DND-41 (cell line): Measurements from ENCODE around the gene SPARC.

Experiments used
- ATAC-seq: fragments of 200-7000 bp; cut with Tn5 transposase; 3 replicates; pipeline ENCODE4 v1.9.1; 2021; ENCODE audit warnings: low read depth; ENCODE audit not compliant: insufficient read depth
- DNase-seq: peaks from one replicate; pipeline ENCODE4 v3.0.0-alpha.2; 2020
- H2AFZ ChIP-seq: 2 replicates; pipeline ENCODE4 v1.6.0; 2012; ENCODE audit warnings: low read depth, low read length
- H3K27ac ChIP-seq: 2 replicates; pipeline ENCODE4 v1.5.1; 2012; ENCODE audit warnings: low read length, inconsistent platforms
- H3K27me3 ChIP-seq: fragments of 200-600 bp; sonication (generic); 2 replicates; pipeline ENCODE4 v1.6.0; 2012; ENCODE audit warnings: low read length, mild to moderate bottlenecking, inconsistent platforms; ENCODE audit not compliant: insufficient read depth, poor library complexity
- H3K36me3 ChIP-seq: 2 replicates; pipeline ENCODE4 v1.5.1; 2012; ENCODE audit warnings: low read length, inconsistent platforms; ENCODE audit not compliant: insufficient read depth
- H3K4me1 ChIP-seq: 2 replicates; pipeline ENCODE4 v1.5.1; 2012; ENCODE audit warnings: mild to moderate bottlenecking, low read length; ENCODE audit not compliant: insufficient read depth
- H3K4me2 ChIP-seq: 2 replicates; pipeline ENCODE4 v1.6.0; 2012; ENCODE audit warnings: mild to moderate bottlenecking, moderate library complexity, low read length, inconsistent platforms; ENCODE audit not compliant: insufficient read depth
- H3K4me3 ChIP-seq, 2 experiments: fragments of 200-600 bp in 1 of 2; shearing (Covaris generic) in 1 of 2; 2 replicates each; pipeline ENCODE4 v1.5.1; 2012 to 2016; ENCODE audit warnings: inconsistent platforms in 2 of 2, low read length in 2 of 2, mild to moderate bottlenecking in 2 of 2, low read depth in 1 of 2, moderate library complexity in 1 of 2
- H3K79me2 ChIP-seq: 2 replicates; pipeline ENCODE4 v1.6.0; 2012; ENCODE audit warnings: low read length, inconsistent platforms; ENCODE audit not compliant: insufficient read depth
- H3K9ac ChIP-seq: 2 replicates; pipeline ENCODE4 v1.6.0; 2012; ENCODE audit warnings: low read depth, mild to moderate bottlenecking, inconsistent platforms, low read length, moderate library complexity
- H3K9me3 ChIP-seq: 2 replicates; pipeline ENCODE4 v1.5.1; 2012; ENCODE audit warnings: low read length, moderate library complexity, mild to moderate bottlenecking, inconsistent platforms; ENCODE audit not compliant: insufficient read depth, severe bottlenecking
- H4K20me1 ChIP-seq: 2 replicates; pipeline ENCODE4 v1.6.0; 2012; ENCODE audit warnings: low read length; ENCODE audit not compliant: insufficient read depth
- CTCF ChIP-seq: IDR thresholded peaks from 2 replicates; pipeline ENCODE4 v1.5.1; 2012; ENCODE audit warnings: borderline replicate concordance, low read length, moderate library complexity, mild to moderate bottlenecking; ENCODE audit not compliant: poor library complexity, severe bottlenecking; ENCODE audit errors: extremely low read depth
- EZH2 ChIP-seq: IDR thresholded peaks from 3 replicates; pipeline ENCODE4 v1.6.1; 2012; ENCODE audit warnings: borderline replicate concordance, low read depth, mild to moderate bottlenecking, moderate library complexity, low read length, inconsistent platforms; ENCODE audit not compliant: severe bottlenecking

SPARC gene

GRCh38 chr5:151619812-151620460 lies 66.8 kb downstream of the SPARC start:
- no peak for DNase-seq
- H3K9ac ChIP-seq, result no peak overlapping the region

GRCh38 chr5:151618907-151619306 lies 67.8 kb downstream of the SPARC start:
- no peaks in the 10 kb centered on the region for H3K79me2 ChIP-seq
- H3K9me3 ChIP-seq, result no peaks in the 10 kb centered on the region
- no peaks in the 10 kb centered on the region for H4K20me1 ChIP-seq
- H3K27ac ChIP-seq, result no peak overlapping the region
- H3K4me1 ChIP-seq, result no peaks in the 10 kb centered on the region
- H3K36me3 ChIP-seq, result no peaks in the 10 kb centered on the region
- H3K4me3 ChIP-seq, result no peak overlapping the region
- no peak for ATAC-seq
- no peak overlapping the region for H3K4me2 ChIP-seq
- no peak overlapping the region for H2AFZ ChIP-seq
- no peak overlapping the region for H3K9ac ChIP-seq
- peaks cover 34% of the 10 kb centered on the region for H3K27me3 ChIP-seq
- DNase-seq, result no peak
- TF ChIP-seq CTCF, result no peak
- no peak for TF ChIP-seq EZH2

More at GRCh38 chr5:151619812-151620460, 66.8 kb downstream of the SPARC start:
- H3K36me3 ChIP-seq, result no peaks in the 10 kb centered on the region
- TF ChIP-seq CTCF, result no peak
- no peak for TF ChIP-seq EZH2
- H3K27me3 ChIP-seq, result peaks cover 39% of the 10 kb centered on the region
- no peak overlapping the region for H2AFZ ChIP-seq
- no peaks in the 10 kb centered on the region for H3K9me3 ChIP-seq
- ATAC-seq, result no peak
- H3K4me1 ChIP-seq, result no peaks in the 10 kb centered on the region
- no peaks in the 10 kb centered on the region for H4K20me1 ChIP-seq
- no peak overlapping the region for H3K27ac ChIP-seq
- H3K4me3 ChIP-seq, result no peak overlapping the region
- no peaks in the 10 kb centered on the region for H3K79me2 ChIP-seq
- no peak overlapping the region for H3K4me2 ChIP-seq

- Histone ChIP-seq H3K4me3 (no peak overlapping the region), H3K79me2 (no peaks in the 10 kb centered on the region), H3K27me3 (peaks cover 37% of the 10 kb centered on the region), H3K36me3 (no peaks in the 10 kb centered on the region), H4K20me1 (no peaks in the 10 kb centered on the region), H3K4me1 (no peaks in the 10 kb centered on the region), H3K27ac (no peak overlapping the region), H3K9ac (no peak overlapping the region), H3K4me2 (no peak overlapping the region), H2AFZ (no peak overlapping the region), H3K9me3 (no peaks in the 10 kb centered on the region)
- ATAC-seq (no peak), DNase-seq (no peak)
- no peak for TF ChIP-seq EZH2
- no peak for TF ChIP-seq CTCF
Observed at GRCh38 chr5:151617841-151618710, 68.6 kb downstream of the SPARC start.
